Dedifferentiated amniotic fluid mesenchymal stem cell (primary cell): ENCODE results near the gene DVL2.
"Not testable (repeated sequence)": the region's sequence is repeated elsewhere in the genome, so short reads cannot be mapped to it uniquely, and the experiment has no call there.

Experiments
- DNase-seq: peaks from one replicate; pipeline ENCODE4 v3.0.0-alpha.2; 2016; ENCODE audit errors: extremely low spot score

DVL2 gene

GRCh38 chr17:7196651-7197401 is 37.5 kb downstream of the DVL2 start:
- DNase-seq, result no peak

GRCh38 chr17:7195971-7196370 is 38.3 kb downstream of the DVL2 start:
- DNase-seq, result no peak

- no peak for DNase-seq
Measured at GRCh38 chr17:7192271-7192937, 41.9 kb downstream of the DVL2 start.

GRCh38 chr17:7191571-7192270 is 42.6 kb downstream of the DVL2 start:
- no peak for DNase-seq

- no peak for DNase-seq
Measured at GRCh38 chr17:7191069-7191468, 43.2 kb downstream of the DVL2 start.

- DNase-seq, result no peak
Measured at GRCh38 chr17:7190276-7190917, 43.9 kb downstream of the DVL2 start.

GRCh38 chr17:7186241-7186640 is 48.1 kb downstream of the DVL2 start:
- no peak for DNase-seq

- DNase-seq, result no peak
Measured at GRCh38 chr17:7184647-7185046, 49.7 kb downstream of the DVL2 start.

- DNase-seq, result no peak
Measured at GRCh38 chr17:7184091-7184488, 50.2 kb downstream of the DVL2 start.

- no peak for DNase-seq
Measured at GRCh38 chr17:7183433-7184090, 50.8 kb downstream of the DVL2 start.

GRCh38 chr17:7182101-7182500 is 52.2 kb downstream of the DVL2 start:
- not testable (repeated sequence) for DNase-seq

GRCh38 chr17:7179317-7180254 is 54.7 kb downstream of the DVL2 start, which contains the start of gene ASGR1:
Gene ASGR1, minus strand, starts transcription at chr17:7179370. Its CDS starts 807 bp downstream, at chr17:7178563.
- no peak for DNase-seq

- DNase-seq, result no peak
Measured at GRCh38 chr17:7178973-7179316, 55.4 kb downstream of the DVL2 start.

GRCh38 chr17:7177954-7178477 is 56.3 kb downstream of the DVL2 start:
- no peak for DNase-seq

- peak; percentile 59 for DNase-seq
Measured at GRCh38 chr17:7177191-7177953, 56.9 kb downstream of the DVL2 start.

- DNase-seq, result no peak
Measured at GRCh38 chr17:7176841-7177190, 57.5 kb downstream of the DVL2 start.

GRCh38 chr17:7176107-7176840 is 58.0 kb downstream of the DVL2 start:
- DNase-seq, result no peak
